Measurements from ENCODE around the gene PIAS2.
"Not testable (repeated sequence)": the region's sequence is repeated elsewhere in the genome, so short reads cannot be mapped to it uniquely, and the experiment has no call there.

PIAS2 gene

GRCh38 chr18:46903406-46903805 lies 13.9 kb downstream of the PIAS2 start:
- no peak for DNase-seq

- DNase-seq, result no peak
Observed at GRCh38 chr18:46899274-46899948, 17.9 kb downstream of the PIAS2 start.

DNA sequence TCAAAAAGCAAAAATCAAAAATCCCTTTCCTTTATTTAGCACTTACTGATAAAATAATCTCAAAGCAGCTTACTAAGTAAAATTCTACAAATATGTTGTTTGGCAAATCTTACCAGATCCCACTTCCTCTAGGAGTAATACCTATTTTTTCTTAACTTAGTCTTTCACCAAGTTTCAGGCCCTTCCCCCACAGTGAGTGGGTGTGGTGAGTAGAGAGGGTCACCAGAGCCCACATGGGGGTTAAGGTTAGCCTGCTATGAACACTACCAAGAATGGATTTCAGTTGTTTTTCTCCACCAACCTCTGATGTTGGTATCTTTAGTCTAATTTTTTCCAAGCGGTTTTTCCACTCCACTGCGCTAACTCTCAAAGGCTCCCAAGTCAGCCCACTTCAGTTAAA lies 23.2 kb downstream of the PIAS2 start:
- DNase-seq, result no peak

GRCh38 chr18:46893360-46893759 lies 23.9 kb downstream of the PIAS2 start:
- no peak for DNase-seq

GRCh38 chr18:46892842-46893241 lies 24.5 kb downstream of the PIAS2 start:
- no peak for DNase-seq

DNA sequence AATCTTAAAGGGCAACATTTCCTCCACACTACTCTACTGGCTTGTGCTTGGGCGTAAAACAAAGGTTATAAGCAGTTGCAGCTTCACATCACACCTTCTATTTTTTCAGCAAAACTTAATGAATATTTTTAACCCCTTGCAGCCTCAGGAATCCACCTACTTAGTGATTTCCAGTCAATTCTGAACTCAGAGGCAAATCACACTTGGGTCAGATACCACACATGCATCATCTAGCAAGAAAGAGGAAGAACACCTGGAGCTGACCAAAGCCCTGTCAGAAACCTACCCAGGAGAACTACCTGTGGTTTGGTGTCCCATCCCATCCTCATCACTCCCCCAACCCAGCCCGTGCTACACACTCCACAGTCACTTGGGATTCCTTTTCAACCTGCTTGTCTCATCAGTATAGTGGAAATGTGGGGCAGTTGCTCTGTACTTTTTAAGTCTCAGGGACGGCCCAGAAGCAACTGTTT lies 25.5 kb downstream of the PIAS2 start:
- DNase-seq, result no peak

DNA sequence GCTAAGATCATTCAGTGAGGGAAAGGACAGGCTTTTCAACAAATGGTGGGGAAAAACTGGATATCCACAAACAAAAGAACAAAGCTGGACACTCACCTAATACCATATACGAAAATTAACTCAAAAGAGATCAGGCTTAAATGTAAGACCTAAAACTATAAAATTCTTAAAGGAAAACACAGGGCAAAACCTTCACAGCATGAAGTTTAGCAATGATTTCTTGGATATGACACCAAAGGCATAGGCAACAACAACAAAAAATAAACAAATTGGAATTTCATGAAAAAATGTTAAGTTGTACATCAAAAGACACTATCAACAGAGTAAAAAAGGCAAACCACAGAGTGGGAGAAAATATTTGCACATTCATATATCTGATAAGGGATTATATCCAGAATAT lies 28.3 kb downstream of the PIAS2 start:
- DNase-seq, result no peak

- DNase-seq, result no peak
Observed at GRCh38 chr18:46886893-46887292, 30.4 kb downstream of the PIAS2 start.

GRCh38 chr18:46883180-46883579 lies 34.1 kb downstream of the PIAS2 start:
- DNase-seq, result no peak

- no peak for DNase-seq
Observed at GRCh38 chr18:46877329-46877987, 39.8 kb downstream of the PIAS2 start.

DNA sequence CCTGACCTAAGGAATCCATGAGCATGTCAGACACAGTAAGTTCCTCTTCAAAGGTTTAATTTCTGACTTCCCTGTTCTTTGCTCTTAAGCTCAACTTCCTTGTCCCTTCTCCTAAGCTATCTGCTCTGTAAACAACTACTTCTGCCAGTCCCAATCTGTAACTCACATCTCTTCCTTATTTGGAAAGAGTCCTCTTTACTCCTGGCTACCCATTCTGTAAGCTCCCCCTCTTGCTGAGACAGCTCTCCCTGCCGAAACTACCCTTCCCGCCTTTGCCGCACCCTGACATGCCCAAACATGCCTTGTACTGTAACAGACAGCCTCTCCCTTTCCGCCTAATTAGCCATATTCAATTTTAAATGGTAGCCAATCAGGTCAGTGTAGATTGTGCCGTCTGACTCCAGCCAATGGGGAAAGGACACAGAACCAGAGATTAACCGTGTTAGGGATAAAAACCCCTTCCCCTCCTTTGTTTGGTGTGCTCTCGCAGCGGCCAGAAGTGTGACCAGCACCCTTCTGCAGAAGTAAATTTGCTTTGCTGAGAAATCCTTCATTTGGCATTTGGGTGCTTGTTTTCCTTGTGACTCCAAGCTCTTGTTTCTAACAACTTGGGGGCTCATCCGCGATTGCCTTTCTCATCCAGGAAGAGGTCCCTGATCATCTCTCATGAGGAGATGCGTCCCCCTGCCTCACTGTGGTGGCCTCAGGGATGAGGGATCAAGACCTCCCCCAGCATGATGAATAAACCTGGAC lies 49.0 kb downstream of the PIAS2 start:
- no peak for DNase-seq

- no peak for DNase-seq
Observed at GRCh38 chr18:46867367-46868143, 49.8 kb downstream of the PIAS2 start.

DNA sequence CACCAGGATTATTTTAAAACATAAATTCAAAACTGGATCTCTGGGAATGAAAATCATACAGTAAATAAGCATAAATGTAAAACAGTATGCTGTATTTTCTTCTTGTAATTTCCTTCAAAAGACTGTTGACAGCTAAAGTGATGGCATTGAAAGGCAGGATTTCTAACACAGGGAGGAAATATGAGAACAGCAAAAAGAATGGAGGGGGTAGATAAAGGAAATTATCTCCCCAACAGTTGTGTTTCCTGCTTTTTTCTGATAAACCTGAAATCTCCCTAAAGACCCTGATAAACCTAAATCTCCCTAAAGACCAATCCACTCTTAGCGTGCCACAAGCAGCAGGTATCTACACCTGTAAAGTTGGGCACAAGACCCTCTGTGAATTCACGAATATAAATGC lies 50.8 kb downstream of the PIAS2 start:
- no peak for DNase-seq

GRCh38 chr18:46865245-46865644 lies 52.1 kb downstream of the PIAS2 start:
- not testable (repeated sequence) for DNase-seq

DNA sequence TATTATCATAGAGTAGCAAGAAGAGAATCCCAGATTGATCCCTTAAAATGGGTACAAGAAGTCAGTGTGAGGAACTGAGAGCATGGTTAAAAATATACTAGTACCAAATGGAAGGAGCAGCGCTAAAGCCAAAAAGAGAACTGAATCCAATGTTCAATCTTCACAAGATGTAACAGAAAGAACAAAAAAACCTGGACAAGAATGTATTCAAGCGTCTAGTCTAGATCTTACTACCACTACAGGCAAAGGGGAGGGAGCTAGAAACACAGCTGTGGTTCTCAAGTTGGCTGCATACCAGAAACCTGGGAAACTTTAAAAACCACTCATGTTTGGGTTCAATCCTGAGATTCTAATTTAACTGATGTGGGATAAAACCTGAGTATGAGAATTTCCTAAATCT lies 57.5 kb downstream of the PIAS2 start:
- no peak for DNase-seq

DNA sequence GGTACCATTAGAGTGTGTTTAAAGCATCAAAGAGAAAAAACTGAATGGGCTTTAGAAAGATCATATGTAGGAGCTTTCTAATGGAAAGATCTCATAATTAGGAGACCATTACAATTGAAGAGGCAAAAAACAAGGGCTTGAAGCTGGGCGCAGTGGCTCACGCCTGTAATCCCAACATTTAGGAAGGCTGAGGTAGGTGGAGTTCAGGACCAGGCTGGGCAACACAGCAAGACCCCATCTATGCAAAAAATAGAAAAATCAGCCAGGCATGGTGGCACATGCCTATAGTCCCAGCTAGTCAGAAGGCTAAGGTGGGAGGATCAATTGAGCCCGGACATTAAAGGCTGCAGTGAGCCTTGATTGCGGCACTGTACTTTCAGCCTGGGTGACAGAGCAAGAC lies 59.0 kb downstream of the PIAS2 start:
- DNase-seq, result no peak

- no peak for DNase-seq
Observed at GRCh38 chr18:46856973-46857372, 60.3 kb downstream of the PIAS2 start.

DNA sequence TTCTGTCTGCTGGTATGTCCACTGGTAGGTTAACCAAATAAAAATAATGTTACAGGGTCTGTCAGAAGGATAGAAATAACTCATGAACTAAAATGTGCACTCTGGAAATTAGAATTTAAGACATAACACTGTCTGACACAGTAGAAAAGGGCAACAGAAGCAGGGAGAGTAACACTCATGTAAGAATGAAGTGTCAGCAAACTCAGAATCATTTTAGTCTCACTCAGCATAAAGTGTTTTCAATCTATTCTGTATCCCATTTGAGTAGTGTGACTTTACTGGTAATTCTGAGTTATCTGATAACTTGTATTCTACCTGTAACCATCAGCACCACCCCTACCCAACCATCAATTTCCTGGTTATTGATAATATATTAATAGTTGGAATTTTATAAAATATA lies 68.3 kb downstream of the PIAS2 start:
- no peak for DNase-seq

- no peak for DNase-seq
Observed at GRCh38 chr18:46843372-46843771, 73.9 kb downstream of the PIAS2 start.

- DNase-seq, result no peak
Observed at GRCh38 chr18:46842583-46842982, 74.7 kb downstream of the PIAS2 start.

DNA sequence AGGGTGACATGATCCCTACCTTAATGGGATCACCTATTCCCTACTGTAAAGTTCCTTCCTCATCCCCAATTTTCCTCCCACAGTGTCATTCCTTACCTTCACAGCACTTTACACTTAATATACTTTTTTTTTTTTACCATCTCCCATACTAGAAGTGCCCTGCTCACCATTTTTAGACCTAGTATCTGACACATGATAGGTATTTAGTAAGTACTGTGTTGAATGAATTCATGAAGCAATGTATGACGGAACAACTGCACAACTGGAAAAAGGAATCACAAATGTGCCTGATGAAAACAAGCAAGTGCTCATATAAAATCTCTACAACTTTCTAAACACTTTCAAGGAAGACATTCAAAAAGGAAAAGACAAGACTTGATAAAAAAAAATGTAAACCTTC lies 83.4 kb downstream of the PIAS2 start:
- no peak for DNase-seq

GRCh38 chr18:46832849-46833248 lies 84.5 kb downstream of the PIAS2 start:
- DNase-seq, result no peak

GRCh38 chr18:46832422-46832821 lies 84.9 kb downstream of the PIAS2 start:
- DNase-seq, result not testable (repeated sequence)
